ENCODE data around the gene STAB1. TPM values are rescaled to one million over a fixed set of nuclear protein-coding genes. Genes with fewer than 3 reads are reported as not detected.
A peak's percentile ranks its signal among the peaks of the same experiment; 100 is the strongest.

The STAB1 gene
- total and polyA plus RNA-seq, 2 experiments from 2014 or later, result 0.90 to 1.9 TPM

DNA sequence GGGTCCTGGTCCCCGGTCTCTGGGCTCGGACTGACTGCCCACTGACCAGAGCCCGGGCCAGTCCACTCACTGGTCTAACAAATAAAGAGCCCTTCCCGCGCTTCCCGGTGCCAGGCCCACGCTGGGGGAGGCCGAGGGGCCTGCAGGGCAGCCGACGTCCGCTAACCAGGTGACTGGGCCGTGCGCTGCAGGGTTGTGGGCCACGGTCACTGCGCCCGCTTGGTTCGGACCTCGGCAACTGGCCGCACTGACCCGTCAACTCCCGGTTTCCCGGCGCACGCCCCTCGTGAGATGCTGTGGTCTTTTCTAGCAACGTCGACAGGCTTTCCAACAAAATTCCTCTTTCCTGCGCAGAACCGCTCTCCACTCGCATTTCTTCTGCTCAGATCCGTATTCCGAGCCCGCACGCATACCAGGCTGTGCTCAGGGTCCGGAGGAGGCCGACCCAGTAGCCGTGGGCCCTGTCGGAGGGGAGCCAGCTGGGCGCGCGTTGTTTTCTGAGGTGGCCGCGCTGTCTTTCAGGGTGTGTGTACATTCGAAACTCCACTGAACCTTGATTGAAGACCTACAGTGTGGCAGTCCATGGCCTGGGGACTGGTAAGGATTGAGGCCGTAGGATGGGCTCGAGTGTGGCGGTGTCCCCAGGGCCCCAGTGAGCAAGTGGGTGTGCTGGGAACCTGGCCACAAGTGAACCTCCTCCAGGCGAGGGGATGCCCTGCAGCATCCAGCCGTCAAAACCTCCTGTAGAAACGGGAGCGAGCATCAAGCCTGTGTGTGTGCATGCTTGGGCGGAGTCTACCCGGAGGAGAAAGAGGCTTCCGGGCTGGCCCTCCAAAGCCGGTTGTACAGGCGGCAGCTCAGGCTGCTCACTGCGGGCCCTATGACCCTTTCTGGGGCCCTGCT is 39.4 kb downstream of the STAB1 start (continued):
- TF ChIP-seq, protein P1, sequence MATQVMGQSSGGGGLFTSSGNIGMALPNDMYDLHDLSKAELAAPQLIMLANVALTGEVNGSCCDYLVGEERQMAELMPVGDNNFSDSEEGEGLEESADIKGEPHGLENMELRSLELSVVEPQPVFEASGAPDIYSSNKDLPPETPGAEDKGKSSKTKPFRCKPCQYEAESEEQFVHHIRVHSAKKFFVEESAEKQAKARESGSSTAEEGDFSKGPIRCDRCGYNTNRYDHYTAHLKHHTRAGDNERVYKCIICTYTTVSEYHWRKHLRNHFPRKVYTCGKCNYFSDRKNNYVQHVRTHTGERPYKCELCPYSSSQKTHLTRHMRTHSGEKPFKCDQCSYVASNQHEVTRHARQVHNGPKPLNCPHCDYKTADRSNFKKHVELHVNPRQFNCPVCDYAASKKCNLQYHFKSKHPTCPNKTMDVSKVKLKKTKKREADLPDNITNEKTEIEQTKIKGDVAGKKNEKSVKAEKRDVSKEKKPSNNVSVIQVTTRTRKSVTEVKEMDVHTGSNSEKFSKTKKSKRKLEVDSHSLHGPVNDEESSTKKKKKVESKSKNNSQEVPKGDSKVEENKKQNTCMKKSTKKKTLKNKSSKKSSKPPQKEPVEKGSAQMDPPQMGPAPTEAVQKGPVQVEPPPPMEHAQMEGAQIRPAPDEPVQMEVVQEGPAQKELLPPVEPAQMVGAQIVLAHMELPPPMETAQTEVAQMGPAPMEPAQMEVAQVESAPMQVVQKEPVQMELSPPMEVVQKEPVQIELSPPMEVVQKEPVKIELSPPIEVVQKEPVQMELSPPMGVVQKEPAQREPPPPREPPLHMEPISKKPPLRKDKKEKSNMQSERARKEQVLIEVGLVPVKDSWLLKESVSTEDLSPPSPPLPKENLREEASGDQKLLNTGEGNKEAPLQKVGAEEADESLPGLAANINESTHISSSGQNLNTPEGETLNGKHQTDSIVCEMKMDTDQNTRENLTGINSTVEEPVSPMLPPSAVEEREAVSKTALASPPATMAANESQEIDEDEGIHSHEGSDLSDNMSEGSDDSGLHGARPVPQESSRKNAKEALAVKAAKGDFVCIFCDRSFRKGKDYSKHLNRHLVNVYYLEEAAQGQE (IDR thresholded peaks at IDR 0.05; ENCODE audit: unreplicated experiment), result no peak
- no peak for TF ChIP-seq STAT1 (IDR thresholded peaks at IDR 0.05; ENCODE audit: unreplicated experiment)
- TF ChIP-seq, protein P2, sequence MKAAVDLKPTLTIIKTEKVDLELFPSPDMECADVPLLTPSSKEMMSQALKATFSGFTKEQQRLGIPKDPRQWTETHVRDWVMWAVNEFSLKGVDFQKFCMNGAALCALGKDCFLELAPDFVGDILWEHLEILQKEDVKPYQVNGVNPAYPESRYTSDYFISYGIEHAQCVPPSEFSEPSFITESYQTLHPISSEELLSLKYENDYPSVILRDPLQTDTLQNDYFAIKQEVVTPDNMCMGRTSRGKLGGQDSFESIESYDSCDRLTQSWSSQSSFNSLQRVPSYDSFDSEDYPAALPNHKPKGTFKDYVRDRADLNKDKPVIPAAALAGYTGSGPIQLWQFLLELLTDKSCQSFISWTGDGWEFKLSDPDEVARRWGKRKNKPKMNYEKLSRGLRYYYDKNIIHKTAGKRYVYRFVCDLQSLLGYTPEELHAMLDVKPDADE (IDR thresholded peaks at IDR 0.05), result no peak
- TF ChIP-seq, protein P3, sequence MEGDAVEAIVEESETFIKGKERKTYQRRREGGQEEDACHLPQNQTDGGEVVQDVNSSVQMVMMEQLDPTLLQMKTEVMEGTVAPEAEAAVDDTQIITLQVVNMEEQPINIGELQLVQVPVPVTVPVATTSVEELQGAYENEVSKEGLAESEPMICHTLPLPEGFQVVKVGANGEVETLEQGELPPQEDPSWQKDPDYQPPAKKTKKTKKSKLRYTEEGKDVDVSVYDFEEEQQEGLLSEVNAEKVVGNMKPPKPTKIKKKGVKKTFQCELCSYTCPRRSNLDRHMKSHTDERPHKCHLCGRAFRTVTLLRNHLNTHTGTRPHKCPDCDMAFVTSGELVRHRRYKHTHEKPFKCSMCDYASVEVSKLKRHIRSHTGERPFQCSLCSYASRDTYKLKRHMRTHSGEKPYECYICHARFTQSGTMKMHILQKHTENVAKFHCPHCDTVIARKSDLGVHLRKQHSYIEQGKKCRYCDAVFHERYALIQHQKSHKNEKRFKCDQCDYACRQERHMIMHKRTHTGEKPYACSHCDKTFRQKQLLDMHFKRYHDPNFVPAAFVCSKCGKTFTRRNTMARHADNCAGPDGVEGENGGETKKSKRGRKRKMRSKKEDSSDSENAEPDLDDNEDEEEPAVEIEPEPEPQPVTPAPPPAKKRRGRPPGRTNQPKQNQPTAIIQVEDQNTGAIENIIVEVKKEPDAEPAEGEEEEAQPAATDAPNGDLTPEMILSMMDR (conservative IDR thresholded peaks at IDR 0.05; ENCODE audit: low read depth in 2 of 2), result no peak

DNA sequence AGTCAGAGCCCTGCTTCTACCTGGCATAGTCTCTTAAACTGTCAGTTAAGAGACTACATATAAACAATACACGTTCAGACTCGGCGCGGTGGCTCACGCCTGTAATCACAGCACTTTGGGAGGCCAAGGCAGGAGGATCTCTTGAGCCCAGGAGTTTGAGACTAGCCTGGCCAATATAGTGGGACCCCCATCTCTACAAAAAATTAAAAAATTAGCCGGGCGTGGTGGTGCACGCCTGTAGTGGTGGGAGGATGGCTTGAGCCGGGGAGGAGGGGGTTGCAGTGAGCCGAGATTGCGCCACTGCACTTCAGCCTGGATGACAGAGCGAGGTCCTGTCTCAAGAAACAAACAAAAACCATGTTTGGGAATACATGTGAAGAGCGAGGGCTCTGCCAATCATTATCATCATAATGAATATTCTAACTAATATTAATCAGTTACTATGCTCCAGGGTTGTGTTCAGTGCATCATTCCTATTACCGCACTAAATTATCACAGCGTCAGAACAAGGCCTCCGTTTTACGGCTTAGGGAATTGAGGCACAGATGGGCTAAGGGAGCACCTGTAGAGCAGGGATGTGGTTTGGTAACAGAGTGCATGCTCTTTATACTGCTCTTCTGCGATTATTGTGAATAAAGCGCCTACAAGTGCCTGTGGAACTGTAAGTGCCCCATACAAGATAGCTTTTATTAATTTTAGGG is 40.4 kb downstream of the STAB1 start:
- Histone ChIP-seq H2AFZ (no peak overlapping the region), H3K36me3 (ENCODE audit: insufficient read depth) (peaks cover 2% of the 10 kb centered on the region; the same call in 1 of the 2 replicates), H3F3A (replicated peaks; ENCODE audit: low read depth) (peaks cover 18% of the 10 kb centered on the region), H3K27me3 (ENCODE audit: insufficient read depth) (no peaks in the 10 kb centered on the region), H3K4me1 (ENCODE audit: insufficient read depth) (peaks cover 43% of the 10 kb centered on the region), H3K79me2 (replicated peaks; ENCODE audit: insufficient read depth) (peaks cover 62% of the 10 kb centered on the region), H3K4me2 (peak overlapping the region; percentile 86), H3K4me3 (peak overlapping the region; percentile 79), H4K20me1 (replicated peaks; ENCODE audit: insufficient read depth) (peaks cover 36% of the 10 kb centered on the region), H3K9me2 (ENCODE audit: insufficient read depth) (no peaks in the 10 kb centered on the region), H3K27ac (ENCODE audit: low read depth) (no peak overlapping the region)
- DNase-seq (ENCODE audit: low spot score) (no peak), ATAC-seq (no peak)
- Mint-ChIP-seq H3K9me3 (no peaks in the 10 kb centered on the region), H3K36me3 (ENCODE audit: low read depth) (peaks cover 15% of the 10 kb centered on the region), H3K27ac (no peak overlapping the region), H3K27me3 (ENCODE audit: insufficient read depth, low read depth, poor library complexity) (peaks cover 23% of the 10 kb centered on the region), H3K4me3 (peak overlapping the region; percentile 81; the same call in 1 of the 3 replicates), H3K4me1 (peaks cover 40% of the 10 kb centered on the region)
- TF ChIP-seq POLR2AphosphoS5 (IDR thresholded peaks at IDR 0.05; ENCODE audit: low read depth), result no peak
- TF ChIP-seq, protein P3 (conservative IDR thresholded peaks at IDR 0.05; ENCODE audit: low read depth in 2 of 2), result no peak
- TF ChIP-seq, protein P2 (IDR thresholded peaks at IDR 0.05), result no peak
- TF ChIP-seq CREB1 (CRISPR knock-in tag; IDR thresholded peaks at IDR 0.05; ENCODE audit: low read depth), result no peak
- TF ChIP-seq STAT1 (IDR thresholded peaks at IDR 0.05; ENCODE audit: unreplicated experiment), result no peak
- no peak for TF ChIP-seq EZH2 (IDR thresholded peaks at IDR 0.05; ENCODE audit: low read depth, unreplicated experiment)
- TF ChIP-seq ZNF114 (CRISPR knock-in tag; IDR thresholded peaks at IDR 0.05), result no peak
- TF ChIP-seq JUNB (IDR thresholded peaks at IDR 0.05; ENCODE audit: unreplicated experiment), result no peak
- no peak for TF ChIP-seq EZH2phosphoT487 (IDR thresholded peaks at IDR 0.05; ENCODE audit: unreplicated experiment)
- TF ChIP-seq, protein P1 (IDR thresholded peaks at IDR 0.05; ENCODE audit: unreplicated experiment), result no peak
